Fibroblast of villous mesenchyme (primary cell): Measurements from ENCODE around the gene NPDC1. TPM values are rescaled to one million over a fixed set of nuclear protein-coding genes. Genes with fewer than 3 reads are reported as not detected.

ENCODE experiments used
- DNase-seq: peaks from one replicate; pipeline ENCODE4 v3.0.0-alpha.2; 2010; ENCODE audit warnings: low read depth
- H3K4me3 ChIP-seq: 2 replicates; pipeline ENCODE4 v1.5.1; 2011; ENCODE audit warnings: low read depth, mild to moderate bottlenecking, low read length
- CTCF ChIP-seq: IDR thresholded peaks from 2 replicates; pipeline ENCODE4 v1.5.1; 2012; ENCODE audit warnings: low read depth, mild to moderate bottlenecking, low read length; ENCODE audit not compliant: insufficient read depth
- total RNA-seq: library from RNA; depleted of rRNA; stranded (reverse); fragments of >200 nt; gene quantifications from 2 replicates; pipeline ENCODE4 v1.2.3, GENCODE V29; 2012

NPDC1 gene
- total RNA-seq, 1 donor, result 13.0 TPM

- no peak for DNase-seq
- TF ChIP-seq CTCF, result no peak
- H3K4me3 ChIP-seq, result no peak overlapping the region
Measured at GRCh38 chr9:137011156-137011555, 34.8 kb downstream of the NPDC1 start.

GRCh38 chr9:137009938-137010732 is 35.8 kb downstream of the NPDC1 start:
- DNase-seq, result no peak
- no peak overlapping the region for H3K4me3 ChIP-seq
- no peak for TF ChIP-seq CTCF

- TF ChIP-seq CTCF, result no peak
- no peak for DNase-seq
- no peak overlapping the region for H3K4me3 ChIP-seq
Measured at GRCh38 chr9:137009217-137009616, 36.8 kb downstream of the NPDC1 start.

GRCh38 chr9:137008312-137008711 is 37.7 kb downstream of the NPDC1 start:
- no peak overlapping the region for H3K4me3 ChIP-seq
- DNase-seq, result no peak
- TF ChIP-seq CTCF, result no peak

- DNase-seq, result no peak
- H3K4me3 ChIP-seq, result no peak overlapping the region
- TF ChIP-seq CTCF, result no peak
Measured at GRCh38 chr9:137007816-137008270, 38.1 kb downstream of the NPDC1 start.

- DNase-seq, result peak; percentile 31
- TF ChIP-seq CTCF, result no peak
- no peak overlapping the region for H3K4me3 ChIP-seq
Measured at GRCh38 chr9:137007108-137007815, 38.7 kb downstream of the NPDC1 start.
